Esophagus mucosa (tissue), 1 donor: ENCODE data around the gene CRACDL. TPM values are rescaled to one million over a fixed set of nuclear protein-coding genes. Genes with fewer than 3 reads are reported as not detected.
A peak's percentile ranks its signal among the peaks of the same experiment; 100 is the strongest.
"Not testable (repeated sequence)": the region's sequence is repeated elsewhere in the genome, so short reads cannot be mapped to it uniquely, and the experiment has no call there.

ENCODE experiments used
- ATAC-seq: fragments of 200-7000 bp; cut with Tn5 transposase; one replicate; pipeline ENCODE4 v1.9.1; 2020
- total RNA-seq: library from RNA; stranded (reverse); gene quantifications from one replicate; pipeline ENCODE4 v1.2.4, GENCODE V29; 2023
- donor health status: DM: yes; HTN: yes; CAD: no.

Gene CRACDL
- total RNA-seq, 1 donor from 2014 or later = 6.6 TPM

- no peak for ATAC-seq
These were observed 162.9 kb downstream of the CRACDL start for GRCh38 chr2:98773169-98773568.

DNA sequence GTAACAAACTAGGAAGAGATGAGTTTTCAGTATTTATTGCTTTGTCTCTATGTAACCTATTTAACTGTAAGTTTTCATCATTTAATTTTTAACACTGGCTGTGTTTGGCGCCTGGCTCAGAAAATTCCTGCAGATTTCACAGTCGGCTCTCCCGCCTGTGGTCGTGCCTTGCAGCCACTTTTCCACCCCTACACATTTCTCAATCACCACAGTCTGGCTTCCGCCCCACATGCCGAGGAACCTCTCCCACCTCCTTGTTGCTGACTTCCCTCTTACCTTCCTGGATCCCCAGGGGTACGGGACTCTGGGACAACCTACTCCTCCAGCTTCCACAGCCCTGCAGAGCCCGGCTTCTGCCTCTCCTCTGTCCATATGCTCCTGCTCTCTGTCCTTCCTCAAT, 163.5 kb downstream of the CRACDL start:
- no peak for ATAC-seq

GRCh38 chr2:98771721-98772524, 164.1 kb downstream of the CRACDL start:
- no peak for ATAC-seq

GRCh38 chr2:98771264-98771663, 164.8 kb downstream of the CRACDL start:
- ATAC-seq = no peak

GRCh38 chr2:98769784-98770183, 166.2 kb downstream of the CRACDL start:
- peak; percentile 58 for ATAC-seq

DNA sequence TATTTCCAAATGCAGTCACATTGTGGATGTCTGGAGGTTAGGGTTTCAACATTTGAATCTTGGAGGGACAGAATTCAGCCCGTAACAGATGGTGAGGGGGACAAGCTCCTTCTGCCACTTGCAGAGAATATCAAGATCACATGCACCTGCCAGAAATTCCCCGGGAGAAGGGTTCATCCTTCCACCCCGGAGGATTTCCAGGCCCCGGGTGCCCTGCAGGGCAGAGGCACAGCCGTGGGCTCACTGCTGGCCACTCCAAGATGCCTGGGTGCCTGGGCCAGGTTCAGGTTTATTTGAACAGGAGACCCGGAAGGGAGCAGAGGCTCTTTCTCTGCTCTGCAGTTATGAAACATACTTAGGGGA, 166.9 kb downstream of the CRACDL start:
- no peak for ATAC-seq

DNA sequence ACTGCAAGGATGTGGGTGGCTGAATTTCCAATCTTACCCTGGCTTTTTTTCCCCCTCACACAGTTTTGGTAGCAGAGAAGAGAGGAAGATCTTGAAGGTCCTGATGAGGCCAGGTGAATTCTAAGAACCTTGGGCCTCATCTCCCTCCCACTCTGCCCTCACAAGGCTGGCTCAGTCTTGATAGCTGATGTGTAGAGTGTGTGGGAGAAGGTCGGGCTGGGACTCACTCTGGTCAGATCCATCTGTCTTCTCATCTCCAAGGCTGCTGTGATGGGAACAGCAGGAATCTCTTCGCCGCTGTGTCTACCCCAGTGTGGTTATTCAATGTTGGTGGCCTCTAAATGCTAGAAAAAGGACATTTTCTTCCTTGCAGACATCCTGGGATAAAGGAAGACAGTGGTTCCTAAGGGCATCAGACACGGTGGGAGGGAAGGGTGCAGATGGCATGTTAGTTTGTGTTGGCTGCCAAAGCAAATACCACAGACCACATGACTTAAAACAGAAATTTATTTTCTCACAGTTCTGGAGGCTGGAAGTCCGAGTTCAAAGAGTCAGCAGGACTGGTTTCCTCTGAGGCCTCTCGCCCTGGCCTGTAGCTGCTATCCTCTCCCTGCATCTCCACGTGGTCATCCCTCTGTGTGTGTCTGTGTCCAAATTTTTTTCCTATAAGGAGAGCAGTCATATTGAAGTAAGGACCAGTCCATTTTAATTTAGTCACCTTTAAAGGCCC, 167.5 kb downstream of the CRACDL start:
- ATAC-seq = no peak

DNA sequence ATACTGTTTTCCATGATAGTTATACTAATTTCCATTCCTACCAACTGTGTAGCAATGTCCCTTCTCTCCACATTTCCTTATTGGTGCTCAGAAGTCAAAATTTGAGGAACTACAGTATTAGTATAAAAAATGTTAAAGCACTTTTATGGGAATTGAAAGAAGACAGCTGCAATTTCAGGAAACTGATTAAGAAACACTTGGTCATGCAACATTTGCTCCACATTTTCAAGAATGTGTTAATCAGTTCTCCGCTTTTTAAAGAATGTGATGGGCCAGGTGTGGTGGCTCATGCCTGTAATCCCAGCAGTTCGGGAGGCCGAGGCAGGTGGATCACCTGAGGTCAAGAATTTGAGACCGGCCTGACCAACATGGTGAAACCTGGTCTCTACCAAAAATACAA, 171.5 kb downstream of the CRACDL start:
- ATAC-seq = no peak

GRCh38 chr2:98763209-98763951, 172.6 kb downstream of the CRACDL start:
- ATAC-seq = no peak

GRCh38 chr2:98761909-98762308, 174.1 kb downstream of the CRACDL start:
- ATAC-seq = no peak

- no peak for ATAC-seq
These were observed 174.7 kb downstream of the CRACDL start for GRCh38 chr2:98761267-98761781.

DNA sequence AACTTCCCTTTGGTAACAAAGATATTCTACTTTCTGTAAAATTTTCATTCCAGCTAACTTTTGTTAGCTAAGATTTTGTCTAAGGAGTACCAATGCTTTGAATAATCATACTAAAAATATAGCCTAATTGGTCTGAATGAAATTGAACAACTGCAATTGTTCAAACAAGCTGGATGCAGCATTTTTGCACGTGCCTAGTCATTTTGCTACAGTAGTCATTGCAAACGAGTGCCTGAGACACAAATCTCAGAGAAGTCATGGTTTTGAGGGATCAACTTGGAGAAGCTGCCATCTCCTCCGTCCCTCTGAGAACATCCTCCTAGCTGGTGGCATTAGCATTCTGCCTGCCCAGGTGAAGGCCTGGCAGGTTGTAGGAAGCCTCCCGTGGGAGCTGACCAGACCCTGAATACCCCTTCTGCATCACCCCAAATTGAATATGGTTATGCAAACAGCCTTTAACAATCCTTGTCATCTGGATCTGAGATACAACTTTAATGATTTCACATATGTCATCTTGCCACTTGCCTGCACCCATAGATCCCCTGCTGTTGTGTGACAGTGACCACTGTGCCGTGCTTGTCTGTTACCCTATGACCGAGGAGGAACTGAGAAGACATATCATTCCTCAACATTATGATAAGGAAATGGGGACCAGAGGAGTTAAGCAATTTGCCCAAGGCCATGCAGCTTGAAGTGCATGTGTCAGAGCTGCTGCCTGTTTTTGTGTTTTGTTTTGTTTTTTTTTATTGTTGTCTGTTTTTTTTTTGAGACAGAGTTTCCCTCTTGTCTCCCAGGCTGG, 176.0 kb downstream of the CRACDL start:
- no peak for ATAC-seq

DNA sequence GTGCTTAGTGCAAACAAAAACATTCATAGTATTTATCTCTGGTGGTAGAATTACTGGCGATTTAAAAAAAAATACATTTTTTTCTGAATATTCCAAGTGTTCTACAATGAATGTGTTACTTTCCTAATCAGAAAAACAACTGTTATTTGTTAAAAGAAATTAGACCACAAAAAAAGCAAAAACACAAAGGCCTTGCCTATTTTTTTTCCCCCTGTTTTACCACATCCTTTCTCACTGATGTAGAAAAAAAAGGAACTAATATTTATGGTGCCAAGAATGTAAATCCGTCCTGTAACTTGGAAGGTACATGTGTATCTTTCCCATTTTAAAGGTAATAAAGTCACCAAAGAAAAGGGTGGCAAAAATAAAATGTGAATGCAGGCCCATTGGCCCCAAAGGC, 176.7 kb downstream of the CRACDL start:
- ATAC-seq = no peak

GRCh38 chr2:98757904-98758421, 178.1 kb downstream of the CRACDL start:
- ATAC-seq = peak; percentile 96

DNA sequence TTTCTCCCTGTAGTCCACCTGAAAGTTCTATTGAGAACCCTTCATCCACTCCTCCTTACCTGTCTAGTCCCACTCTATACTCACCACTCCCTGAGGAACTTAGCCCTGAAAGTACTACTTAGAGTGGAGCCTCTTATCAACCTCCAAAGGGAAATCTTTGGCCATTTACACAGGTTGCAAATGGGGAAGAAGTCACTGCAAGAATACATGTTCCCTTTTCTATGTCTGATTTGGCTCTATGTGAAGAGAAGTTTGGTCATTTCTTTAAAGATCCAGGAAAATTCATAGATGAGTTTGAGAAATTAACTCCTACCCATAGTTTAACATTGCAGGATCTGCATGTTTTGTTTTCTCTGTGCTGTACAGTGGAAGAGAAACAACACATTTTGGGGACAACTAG, 182.2 kb downstream of the CRACDL start:
- ATAC-seq = no peak

GRCh38 chr2:98752711-98753110, 183.3 kb downstream of the CRACDL start:
- not testable (repeated sequence) for ATAC-seq

DNA sequence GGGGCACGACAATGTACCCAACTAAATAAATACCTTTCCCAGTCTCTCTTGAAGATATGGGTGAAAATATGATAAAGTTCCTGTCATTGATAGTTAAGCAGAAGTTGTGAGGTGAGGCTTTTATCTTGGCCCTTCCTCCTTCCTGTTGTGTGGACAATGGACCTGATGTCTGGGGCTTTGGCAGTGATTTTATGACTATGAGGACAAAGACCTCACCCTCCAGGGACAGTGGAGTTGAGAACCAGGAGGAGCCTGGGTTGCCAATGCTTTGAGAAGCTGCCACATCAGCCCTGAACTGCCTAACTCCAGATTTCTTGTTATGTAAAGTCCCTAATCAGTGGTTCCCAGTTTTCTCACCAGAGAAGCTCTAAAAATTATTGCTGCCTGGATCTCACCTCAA, 184.3 kb downstream of the CRACDL start:
- ATAC-seq = no peak

DNA sequence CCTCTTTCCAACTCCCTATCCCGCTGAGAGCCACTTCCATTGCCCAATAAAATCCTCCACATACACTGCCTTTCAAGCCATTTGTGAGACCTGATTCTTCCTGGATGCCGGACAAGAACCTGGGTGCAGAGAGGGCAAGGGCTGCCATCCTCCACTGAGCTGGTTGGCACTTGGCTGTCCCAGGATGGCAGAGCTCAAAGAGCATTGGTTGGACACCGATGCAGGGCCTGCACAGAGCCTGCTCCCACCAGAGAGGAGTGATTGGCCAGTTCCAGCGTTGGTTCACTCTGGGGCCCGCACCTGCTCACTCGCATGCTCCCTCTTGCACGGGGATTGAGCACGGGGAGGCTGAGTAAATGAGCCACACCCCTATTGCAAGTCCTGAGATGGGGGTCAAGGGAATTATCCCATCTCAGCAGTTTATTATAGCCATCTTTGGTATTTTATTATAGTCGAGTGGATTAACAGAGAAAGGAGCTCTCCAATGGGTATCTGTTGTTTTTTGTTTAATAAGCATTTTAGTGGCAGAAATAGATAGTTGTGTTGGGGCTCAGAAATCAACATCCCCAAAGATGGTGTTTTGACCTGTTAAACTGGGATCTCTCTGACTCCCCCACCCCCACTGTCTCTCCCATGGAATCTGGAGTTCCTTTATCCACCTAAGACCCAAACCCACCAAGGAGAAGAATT, 185.3 kb downstream of the CRACDL start:
- no peak for ATAC-seq

GRCh38 chr2:98749066-98749450, 187.0 kb downstream of the CRACDL start:
- ATAC-seq = peak; percentile 17

- ATAC-seq = peak; percentile 11
These were observed 187.5 kb downstream of the CRACDL start for GRCh38 chr2:98748292-98749065.

- ATAC-seq = no peak
These were observed 188.1 kb downstream of the CRACDL start for GRCh38 chr2:98747888-98748287.
